ENCODE results near the gene PPP1R3G.
A peak's percentile ranks its signal among the peaks of the same experiment; 100 is the strongest.

PPP1R3G gene

DNA sequence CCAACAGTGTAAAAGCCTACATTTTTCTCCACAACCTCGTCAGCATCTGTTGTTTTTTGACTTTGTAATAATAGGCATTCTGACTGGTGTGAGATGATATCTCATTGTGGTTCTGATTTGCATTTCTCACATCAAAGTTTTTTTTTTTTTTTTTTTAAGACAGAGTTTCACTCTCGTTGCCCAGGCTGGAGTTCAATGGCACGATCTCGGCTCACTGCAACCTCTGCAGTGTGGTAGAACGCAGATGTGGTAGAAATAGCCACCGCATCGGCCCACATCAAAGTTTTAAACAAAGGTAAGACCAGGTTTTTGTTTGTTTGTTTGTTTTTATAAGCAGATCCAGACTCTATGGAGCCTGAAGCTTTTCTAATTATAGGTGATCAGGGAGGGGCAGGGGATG, 12.7 kb upstream of the PPP1R3G start:
- DNase-seq = no peak

DNA sequence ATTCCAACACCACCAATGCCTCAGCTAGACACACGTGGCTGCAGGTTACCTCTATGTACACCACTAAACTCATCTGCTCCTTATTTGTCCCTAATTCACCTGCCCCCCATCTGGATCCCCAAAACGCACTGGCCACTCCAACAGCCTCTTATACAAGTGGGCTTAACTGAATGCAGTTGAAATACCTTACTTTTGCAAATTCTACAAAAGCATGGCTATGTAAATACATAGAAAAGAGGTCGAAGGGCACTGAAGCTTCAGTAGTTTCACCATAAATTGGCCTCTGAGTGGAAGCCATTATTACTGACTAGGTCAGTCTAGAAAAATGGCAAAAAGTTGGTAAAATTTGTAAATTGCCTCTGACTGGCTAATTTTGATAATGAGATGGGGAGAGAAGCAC, 11.1 kb upstream of the PPP1R3G start:
- DNase-seq = no peak

DNA sequence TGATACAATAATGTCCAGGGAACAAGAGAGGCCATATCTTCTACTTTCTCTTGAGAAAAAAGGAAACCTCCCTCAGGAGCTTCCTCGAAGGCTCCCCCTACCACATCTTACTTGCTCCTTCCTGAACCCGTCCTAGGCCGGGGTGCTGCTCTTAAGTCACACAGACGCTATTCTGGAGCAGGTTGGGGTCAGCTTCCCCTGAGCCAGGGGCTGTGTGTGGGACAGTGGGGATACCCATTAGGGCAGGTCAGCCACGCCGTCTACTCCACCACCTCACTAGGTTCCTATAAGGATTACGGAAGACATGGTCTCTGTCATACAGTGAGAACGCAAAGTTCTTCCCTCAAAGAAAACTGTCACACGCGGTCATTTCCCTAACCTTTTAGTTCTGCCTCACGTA, 8.2 kb upstream of the PPP1R3G start:
- DNase-seq = no peak

DNA sequence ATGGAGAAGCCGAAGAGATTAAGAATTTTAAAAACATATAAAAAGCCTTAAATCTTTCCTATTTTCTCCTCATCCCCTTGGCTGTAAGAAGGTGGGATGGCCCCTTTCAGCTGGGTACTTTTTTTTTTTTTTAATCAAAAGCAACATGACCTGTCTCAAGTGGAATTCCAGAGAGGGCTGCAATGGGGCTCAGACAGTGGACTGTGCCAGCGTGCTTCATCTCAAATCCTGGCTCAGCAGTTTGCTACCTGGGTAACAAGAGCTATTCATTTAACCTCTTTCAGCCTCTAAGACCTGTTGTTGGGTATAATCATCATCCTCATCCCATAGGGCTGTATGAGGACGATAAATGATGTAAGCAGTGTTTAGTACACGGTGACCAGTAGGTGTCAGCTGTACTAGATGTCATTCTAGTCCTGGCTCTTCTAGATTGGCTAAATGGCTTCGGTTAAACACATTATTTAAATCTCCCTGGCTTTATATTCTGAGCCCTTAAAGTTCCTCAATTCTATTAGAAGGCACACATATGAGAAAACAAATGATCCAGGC, 6.9 kb upstream of the PPP1R3G start:
- DNase-seq = no peak

DNA sequence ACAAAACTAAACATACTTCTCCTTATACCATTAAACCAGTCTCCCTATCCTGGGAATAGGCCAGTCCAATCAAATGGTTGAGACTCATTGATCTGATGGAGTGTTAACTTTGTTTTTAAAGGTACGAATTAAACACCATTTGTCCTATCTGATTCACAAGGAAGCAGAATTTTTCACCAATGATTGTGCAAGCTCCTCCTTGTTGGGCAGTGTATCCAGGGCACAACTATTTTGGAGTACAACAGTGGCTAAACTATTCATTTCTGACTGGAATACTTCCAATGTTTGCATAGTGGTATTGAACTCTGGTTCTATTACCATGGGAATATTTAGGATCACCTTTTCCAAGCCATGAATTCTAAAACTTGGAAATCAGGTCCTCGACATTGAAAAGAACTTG, 5.4 kb upstream of the PPP1R3G start:
- no peak for DNase-seq

DNA sequence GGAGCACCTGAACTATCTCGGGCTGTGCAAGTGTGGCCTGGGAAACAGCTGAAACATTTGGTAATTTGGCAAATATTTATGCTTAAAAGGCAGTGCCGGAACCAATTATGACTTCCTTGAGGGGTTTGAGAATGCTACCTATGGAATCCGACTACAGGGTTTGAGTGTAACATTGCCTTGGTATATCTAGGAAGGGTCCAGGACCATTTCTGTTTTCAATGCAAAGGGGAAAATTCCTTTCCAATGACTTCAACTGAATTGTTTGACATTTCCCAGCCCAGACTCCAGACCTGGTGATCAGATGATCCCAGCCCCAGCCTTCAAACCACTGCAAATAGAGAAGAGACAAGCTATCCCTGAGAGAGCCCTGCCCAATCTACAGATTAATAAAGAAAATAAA, 4.6 kb upstream of the PPP1R3G start:
- peak; percentile 25 for DNase-seq

DNA sequence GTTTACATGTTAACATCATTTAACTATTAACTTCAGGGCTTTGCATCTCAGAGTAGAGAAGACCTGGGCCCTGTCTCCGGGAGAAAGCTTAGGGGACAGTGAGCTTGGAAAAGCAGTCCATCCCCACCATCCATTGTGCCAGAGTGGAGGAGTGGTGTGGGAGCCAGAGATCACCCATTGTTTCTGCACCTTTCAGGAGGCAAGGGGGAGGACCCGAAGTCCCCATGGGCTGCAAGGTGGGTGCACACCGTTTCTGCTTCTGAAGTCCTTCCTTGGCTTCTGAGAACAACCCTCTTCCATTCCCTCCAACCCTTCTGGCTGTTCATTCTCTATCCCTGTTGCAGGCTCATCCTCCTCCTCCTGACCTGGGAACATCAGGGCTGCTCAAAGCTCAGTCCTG, 4.0 kb upstream of the PPP1R3G start:
- DNase-seq = no peak

DNA sequence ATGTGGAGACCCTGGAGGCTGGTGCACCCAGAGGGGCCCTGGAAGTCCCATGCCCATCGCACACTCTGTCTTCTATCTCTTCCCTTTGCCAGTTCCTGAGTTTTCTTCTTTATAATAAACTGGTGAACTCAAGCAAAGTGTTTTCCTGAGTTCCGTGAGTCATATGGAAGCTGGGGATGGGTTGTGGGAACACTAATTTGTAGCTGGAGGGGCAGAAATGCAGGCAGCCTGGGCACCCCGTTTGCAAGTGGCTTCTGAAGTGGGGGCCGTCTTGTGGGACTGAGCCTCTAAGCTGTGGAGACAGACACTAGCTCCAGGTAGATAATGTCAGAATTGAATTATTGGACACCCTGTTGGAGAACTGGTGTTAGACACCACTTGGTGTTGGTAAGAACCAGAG, 3.2 kb upstream of the PPP1R3G start:
- peak; percentile 38 for DNase-seq

DNA sequence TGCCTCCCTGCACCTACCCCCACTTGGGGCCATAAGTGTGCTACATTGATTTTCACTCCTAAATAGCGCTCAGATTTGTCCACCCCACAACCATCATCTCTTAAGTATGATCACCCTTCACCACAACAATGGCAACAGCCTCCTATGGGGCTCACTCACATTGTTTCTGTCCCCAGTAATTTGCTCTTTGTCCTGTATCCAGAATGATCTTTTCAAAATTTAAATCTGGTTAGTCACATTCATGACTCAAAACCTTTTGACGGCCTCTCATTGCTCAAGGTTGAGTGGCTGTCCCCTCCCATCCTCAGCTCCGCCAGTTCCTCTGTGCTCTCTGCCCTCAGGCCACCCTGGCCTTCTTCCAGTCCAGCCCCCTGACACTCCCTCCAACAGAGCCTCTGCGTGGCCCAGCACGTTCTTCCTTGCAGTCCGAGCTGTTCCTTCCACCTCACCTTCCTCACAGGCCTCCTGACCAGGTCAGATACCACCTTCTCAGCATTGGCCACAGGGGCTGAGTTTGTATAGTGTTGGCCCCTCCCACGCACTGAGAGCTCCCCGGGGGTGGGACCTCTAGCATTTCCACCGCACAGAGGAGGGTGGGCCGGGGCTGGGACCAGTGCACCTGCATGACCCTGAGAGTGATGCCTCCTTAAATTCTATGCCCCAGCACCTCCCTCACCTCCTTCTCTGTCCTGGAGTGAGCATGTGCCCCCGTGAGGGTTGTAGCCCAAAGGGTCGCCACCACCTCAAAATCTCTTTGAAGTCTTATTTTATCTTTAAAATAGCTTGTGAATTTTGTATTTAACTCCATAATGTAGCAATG, 2.4 kb upstream of the PPP1R3G start:
- DNase-seq = peak; percentile 94

DNA sequence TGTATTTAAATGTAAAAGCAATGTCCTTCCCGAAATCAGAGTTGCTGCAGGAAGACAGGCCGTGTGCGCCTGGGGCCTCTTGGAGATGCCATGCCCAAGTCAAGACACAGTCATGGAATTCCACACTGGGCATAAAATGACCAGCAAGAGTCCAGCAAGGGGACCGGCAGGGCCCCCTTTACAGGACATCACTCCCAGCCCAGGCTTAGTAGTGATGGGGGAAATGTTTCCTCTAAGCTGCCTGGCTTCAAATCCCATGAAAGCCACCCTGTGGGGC, 1.9 kb upstream of the PPP1R3G start:
- DNase-seq = no peak

DNA sequence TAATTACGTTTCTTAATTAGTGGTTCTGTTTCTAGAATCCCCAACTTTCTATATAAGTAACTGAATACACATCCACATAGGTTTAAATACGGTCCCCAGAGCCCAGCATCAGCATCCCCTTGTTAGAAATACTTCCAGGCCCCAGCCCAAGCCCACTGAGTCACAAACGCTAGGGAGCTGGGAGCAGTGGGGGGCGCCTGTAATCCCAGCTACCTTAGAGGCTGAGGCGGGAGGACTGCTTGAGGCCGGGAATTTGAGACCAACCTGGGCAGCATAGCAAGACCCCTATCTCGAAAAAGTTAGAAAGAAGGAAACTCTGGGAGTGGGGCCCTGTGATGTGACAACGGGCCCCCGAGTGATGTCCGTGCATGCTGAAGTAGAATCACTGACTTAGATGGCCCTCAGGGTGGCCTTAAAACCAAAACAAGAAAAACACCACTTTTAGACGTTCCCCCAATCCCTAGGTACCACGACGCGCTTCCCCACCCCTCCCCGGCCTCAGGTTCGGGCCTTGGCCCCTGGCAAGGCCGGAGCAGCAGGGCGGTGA, 1.3 kb upstream of the PPP1R3G start:
- no peak for DNase-seq

DNA sequence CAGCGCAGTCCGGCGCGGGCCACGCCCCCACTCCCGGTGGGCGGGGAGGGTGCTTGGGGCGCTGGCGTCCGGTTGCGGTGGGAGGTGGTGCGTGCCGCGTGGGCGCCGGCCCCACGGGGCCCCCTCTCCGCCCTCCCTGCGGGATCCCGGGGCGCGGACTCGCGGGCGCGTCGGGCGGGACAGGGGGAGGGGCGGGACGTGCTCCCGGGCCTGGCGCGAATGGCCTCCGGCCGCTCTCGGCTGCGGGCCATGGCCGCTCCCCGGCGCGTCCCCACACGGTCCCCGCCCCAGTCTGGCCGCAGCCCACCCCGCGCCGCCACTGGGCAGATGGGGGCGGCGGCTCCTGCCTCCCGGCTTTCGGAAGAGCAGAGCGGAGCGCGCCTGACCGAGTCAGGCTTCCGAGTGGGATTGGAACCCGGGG, 771 bp upstream of the PPP1R3G start:
- DNase-seq = peak; percentile 18

DNA sequence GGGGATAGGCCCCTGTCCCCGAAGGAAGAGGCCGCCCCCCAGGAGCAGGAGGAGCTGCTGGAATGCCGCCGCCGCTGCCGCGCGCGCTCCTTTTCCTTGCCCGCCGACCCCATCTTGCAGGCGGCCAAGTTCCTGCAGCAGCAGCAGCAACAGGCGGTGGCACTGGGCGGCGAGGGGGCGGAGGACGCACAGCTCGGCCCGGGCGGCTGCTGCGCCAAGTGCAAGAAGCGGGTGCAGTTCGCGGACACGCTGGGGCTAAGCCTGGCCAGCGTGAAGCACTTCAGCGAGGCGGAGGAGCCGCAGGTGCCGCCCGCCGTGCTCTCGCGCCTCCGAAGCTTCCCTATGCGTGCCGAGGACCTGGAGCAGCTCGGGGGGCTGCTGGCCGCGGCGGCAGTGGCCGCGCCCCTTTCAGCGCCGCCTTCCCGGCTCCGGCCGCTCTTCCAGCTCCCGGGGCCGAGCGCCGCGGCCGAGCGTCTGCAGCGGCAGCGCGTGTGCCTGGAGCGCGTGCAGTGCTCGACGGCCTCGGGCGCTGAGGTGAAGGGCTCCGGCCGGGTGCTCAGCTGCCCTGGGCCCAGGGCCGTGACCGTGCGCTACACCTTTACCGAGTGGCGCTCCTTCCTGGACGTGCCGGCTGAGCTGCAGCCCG, 630 bp downstream of the PPP1R3G start:
- DNase-seq = peak; percentile 53

DNA sequence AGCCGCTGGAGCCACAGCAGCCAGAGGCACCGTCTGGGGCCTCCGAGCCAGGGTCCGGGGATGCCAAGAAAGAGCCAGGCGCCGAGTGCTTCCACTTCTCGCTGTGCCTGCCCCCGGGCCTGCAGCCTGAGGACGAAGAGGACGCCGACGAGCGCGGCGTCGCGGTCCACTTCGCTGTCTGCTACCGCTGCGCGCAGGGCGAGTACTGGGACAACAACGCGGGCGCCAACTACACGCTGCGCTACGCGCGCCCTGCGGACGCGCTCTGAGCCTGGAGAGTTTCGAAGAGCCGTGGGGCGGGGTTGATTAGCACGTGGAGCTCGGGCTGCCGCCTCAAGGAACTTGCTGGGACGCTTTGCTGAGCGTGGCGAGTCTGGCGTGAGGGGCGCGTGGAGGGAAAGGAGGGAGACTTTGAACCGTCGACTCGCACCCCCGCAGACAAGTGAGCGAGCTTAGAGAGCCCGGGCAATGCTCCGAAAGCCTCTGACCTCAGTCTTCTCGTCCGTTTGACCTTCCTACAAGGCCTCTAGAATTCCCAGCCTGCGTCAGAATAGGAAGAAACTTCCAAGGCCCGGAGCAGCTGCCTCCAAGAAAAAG, 1.3 kb downstream of the PPP1R3G start:
- DNase-seq = no peak

DNA sequence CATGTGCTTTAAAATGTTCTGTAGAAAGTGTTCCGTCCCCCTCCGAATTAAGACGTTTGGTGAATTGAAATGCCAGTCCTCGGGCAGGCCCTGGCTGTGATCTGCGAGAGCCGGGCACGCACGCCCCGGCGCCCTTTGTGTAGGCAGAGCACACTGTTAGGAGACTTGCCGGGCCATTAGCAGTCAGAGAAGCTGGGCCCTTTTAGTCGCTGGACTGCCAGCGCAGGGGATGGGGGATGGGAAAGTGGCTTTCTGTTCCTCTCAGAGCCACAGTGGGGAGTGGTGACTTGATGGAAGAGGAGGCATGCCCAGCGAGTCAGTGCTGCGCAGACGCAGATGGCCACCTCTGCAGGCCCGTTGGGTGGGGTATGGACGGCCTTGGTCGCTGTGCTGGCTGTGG, 2.2 kb downstream of the PPP1R3G start:
- DNase-seq = no peak

DNA sequence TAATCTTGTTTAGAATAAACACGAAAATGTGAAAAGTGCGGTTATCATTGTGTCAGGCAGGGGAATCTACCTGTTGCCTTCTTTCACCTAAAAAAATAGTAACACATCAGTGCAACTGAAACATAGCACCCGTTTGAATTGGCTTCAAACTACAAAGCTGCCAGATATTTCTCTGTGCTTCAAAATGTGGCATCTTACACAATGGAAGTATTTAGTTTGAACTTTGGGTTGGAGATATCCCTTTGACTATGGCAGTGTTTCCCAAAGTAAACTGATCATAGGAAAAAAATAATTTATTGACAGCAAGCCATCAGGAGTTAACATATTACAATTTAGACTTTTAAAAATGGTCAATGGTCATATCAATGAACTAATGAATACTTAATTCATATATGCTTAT, 3.6 kb downstream of the PPP1R3G start:
- no peak for DNase-seq

DNA sequence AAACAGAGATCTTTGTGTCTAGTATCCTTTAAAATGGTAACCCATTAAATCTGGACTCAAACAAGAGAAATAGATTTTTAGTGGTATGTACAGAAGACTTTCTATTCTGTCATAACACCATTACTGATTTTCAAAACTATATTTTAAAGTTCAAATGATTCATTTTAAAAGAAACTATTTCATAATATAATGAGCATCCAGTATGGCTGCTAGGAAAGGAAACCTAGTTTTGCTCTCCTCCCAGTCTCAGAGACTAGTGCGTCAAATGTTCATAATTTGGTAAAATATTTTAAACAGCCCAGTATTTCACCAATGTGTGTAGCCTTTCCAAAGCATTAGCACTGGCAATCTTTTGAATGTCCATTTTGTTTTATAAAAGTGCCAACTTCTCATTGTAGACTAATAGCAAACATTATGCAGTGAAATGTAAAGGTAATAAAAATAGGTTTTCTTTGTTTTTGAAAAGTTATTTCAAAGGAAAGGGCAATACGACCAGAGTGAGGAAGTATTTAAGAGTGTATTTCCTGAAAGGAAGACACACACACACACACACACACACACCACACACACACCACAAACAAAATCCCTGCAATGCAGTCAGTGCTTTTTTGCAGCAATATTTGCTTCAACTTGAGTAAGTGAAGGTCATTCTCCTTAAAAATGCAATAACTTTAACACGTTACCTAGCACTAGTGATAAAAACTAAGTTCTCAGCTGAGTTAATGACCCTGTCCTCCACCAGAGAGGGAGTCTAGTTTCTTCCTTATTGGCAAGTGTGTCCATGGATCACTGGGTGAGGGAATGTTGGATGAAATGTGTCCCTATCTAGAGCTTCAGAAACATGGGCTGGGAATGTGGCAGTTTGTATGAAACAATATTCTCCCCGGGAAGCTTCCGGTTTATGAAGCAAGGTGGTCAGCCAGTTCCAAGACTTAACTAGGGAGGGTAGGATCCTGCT, 4.6 kb downstream of the PPP1R3G start:
- DNase-seq = no peak

DNA sequence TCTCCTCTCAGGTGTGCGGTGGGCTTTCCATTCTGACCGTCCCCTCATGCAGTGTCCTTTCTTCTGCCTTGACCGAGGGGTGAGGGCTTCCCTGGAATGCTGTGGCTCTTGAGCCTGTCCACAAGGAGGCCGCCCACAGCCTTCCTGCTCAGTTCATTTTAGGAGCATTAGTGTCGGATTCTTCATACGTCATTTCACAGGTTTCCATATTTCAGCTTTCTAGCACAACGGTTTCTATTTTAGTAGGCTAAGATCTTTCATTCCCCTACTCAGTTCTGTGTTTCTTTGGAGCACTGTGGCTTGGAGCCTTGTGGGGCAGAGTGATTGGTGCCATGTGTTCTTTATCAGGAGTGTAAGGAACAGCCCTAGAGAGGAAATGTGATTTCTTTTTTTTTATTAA, 5.5 kb downstream of the PPP1R3G start:
- no peak for DNase-seq

DNA sequence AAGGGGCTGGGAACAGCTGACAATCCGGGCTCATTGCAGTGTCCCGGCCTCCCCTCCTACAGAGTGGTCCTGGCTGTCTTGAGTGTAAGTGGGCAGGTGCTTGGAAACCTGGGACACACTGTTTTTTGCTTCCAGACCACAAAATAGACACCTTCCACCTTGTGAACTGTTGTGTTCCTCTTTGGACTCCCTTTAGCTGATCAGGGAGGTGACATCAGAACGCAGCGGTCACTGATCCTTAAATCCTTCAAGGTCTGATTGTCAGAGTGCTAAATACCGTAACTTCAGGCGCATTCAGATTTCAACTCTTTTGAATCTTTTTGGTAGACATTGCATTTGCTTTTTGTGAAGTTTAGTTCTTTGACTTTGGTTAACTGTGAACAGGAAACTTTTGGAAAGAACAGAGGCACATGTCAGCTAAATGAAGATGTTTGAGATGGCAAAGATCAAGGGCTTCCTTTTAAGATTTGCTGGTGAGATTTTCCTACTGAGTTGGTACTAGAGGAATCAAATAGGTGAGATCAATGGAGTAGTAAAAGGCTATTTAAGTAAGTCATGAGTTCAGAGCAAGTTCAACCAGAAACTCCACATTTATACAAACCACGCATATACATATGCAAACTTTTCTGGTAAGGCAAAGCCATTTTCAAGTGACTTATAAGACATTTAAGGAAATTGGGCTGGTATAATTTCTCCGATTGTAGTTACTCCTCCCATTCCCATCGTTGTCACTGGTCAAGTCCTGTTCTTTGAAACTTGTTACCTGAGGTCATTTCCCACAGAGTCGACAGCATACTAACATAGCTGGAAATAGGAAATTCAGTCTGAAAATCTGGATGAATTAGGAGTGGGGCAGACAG, 6.3 kb downstream of the PPP1R3G start:
- DNase-seq = no peak

DNA sequence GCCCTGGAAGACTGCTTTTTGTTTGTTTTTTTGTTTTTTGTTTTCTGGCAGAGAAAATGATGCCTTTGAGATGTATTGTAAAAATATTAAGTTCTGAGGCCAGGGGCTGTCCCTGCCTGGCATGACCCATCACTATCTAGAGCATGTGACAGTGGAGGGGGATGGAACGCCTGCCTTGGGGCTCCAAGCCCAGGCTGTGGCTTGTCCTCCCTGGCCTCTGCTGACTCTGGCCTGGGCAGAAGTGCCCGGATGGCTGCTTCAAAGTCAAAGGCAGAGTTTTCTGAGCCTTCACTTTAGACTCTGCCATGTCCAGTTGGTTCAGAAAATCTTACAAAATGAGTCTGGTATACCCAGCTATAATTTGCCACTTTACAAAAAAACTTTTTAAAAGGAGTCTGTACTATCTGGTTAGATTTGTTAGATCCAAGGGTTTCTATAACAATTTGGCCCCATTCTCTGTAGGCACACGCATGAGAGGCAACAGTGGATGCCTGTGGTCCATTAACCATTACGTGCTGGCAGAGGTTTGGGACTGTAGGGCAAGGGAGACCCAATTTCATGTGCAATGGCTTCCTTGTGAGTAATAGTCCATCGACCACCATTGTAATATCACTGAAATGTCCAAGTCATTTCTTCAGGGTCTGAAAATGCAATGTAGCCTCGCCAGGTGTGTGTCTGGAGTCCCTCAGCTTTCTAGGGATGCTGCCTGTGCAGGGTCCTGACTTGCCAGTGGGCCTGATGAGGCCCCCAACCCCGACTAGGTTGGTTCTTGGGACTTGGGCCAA, 8.3 kb downstream of the PPP1R3G start:
- DNase-seq = no peak

DNA sequence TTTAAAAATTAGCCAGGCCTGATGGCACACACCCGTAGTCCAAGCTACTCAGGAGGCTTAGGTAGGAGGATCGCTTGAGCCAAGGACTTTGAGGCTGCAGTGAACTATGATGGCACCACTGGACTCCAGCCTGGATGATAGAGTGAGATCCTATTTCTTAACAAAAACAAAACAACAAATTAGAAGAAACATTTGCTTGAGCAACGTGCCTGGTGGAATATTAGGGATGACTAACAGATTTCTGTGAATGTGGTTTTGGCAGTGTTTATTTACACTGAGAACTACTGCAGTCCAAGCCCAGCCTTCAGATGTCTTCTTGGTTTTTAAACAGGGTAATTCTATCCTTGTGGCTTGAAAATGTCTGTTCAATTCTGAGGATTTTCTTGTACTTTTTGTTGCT, 9.2 kb downstream of the PPP1R3G start:
- DNase-seq = peak; percentile 90

All from fibroblast of skin of back (primary cell).